Loucy (cell line): ENCODE results near the gene TSPEAR.
"Not testable (repeated sequence)": the region's sequence is repeated elsewhere in the genome, so short reads cannot be mapped to it uniquely, and the experiment has no call there.

Source experiments
- CTCF ChIP-seq: fragments of 200-600 bp; sonication (generic); conservative IDR thresholded peaks from 2 replicates; pipeline ENCODE4 v1.5.1; 2014; ENCODE audit warnings: mild to moderate bottlenecking, antibody characterized with exemption, low read length
- EZH2phosphoT487 ChIP-seq: fragments of 200-600 bp; IDR thresholded peaks from 2 replicates; pipeline ENCODE4 v1.6.1; 2018; ENCODE audit warnings: antibody characterized with exemption, mild to moderate bottlenecking, moderate library complexity, borderline replicate concordance

DNA sequence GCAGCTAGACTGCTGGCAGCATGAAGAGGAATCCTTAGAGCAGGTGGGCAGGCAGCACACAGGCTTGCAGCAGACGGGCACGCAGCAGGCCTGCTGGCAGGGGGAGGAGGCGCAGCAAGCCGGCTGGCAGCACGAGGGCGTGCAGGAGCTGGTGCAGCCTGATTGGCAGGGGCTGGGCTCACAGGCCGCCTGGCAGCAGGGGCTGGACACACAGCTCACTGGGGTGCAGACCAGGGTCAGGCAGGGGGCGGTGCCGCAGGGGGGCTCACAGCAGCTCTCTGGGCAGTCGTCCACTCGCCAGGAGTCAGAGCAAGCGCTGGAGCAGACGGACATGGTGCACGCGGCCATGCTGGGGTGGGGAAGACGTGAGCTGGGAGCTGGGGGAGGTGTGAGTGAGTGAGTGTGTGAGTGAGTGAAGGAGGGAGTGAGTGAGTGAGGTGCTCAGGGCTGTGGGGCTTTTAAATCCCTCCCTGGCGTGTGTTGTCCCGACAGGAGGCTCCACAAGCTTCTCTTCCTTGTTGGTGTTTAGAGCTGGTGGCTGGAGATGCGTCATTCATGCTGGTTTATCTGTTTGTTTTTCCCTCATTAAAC, 131.0 kb downstream of the TSPEAR start, which contains the start of gene KRTAP10-5:
- not testable (repeated sequence) for TF ChIP-seq CTCF, EZH2phosphoT487
